ENCODE data around the gene GLOD4. TPM values are rescaled to one million over a fixed set of nuclear protein-coding genes. Genes with fewer than 3 reads are reported as not detected.

The GLOD4 gene
- total and polyA plus RNA-seq, 10 of the 15 experiments (the other 5 are each of a cell fraction or from before 2014, with no cell fraction given) = 40.8 to 107 (median 81.2) TPM

DNA sequence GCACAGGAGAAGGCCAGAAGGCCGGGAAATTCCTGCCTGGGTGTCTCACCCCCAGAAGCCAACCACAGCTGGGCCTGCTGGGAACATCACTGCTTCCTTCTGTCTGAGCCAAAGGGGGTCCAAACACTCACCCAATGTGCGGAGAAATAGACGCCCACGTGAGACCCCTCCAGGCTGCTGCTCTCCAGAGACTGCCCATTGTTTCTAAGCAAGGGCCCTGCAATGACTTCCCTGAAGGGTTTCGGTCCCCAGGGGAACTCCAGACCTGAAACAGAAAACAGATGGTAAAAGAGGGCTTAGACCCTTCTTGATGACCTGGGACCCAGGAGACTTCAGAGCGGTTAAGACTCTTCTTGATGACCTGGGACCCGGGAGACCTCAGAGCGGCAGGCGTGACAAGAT lies 41.4 kb upstream of the GLOD4 start:
- intact Hi-C loops (cut with micrococcal nuclease; ENCODE audit: unreplicated experiment) (no loop called here), in situ Hi-C loops (cut with MboI) (no loop called here)
- no peak overlapping the region for H3K4me3 ChIP-seq
- H2AFZ ChIP-seq (ENCODE audit: control insufficient read depth, low read depth, low read length) = peak overlapping the region; percentile 37
- peak overlapping the region; percentile 6; the same call in 1 of the 2 replicates for H3K27ac ChIP-seq (ENCODE audit: control insufficient read depth, insufficient read depth)
- ChIA-PET CTCF (interaction anchor here (0.7 kb wide), 1 partner anchor 57 kb away, joined by 4 read pairs; no protein-coding TSS in a partner anchor), SMC1A (ENCODE audit: uncharacterized antibody, unreplicated experiment) (no interaction called here), RAD21 (ENCODE audit: unreplicated experiment) (no interaction called here), POLR2A (interaction anchor here (0.7 kb wide), 2 partner anchors 20 to 133 kb away, joined by 3 to 5 read pairs; no protein-coding TSS in a partner anchor)
- under 1% methylated on average over 7 of the region's 9 CpGs for WGBS (ENCODE audit: insufficient coverage, insufficient replicate concordance, low lambda C conversion rate, missing lambda C conversion rate)
- ATAC-seq (peak; percentile 96), DNase-seq (ENCODE audit: low read depth, low spot score) (peak; percentile 52), FAIRE-seq (no peak)
- no peak overlapping the region for H3K9ac ChIP-seq (ENCODE audit: control insufficient read depth, insufficient read depth, low read length)
- H4K20me1 ChIP-seq (ENCODE audit: control insufficient read depth, insufficient read depth) = no peaks in the 10 kb centered on the region
- H3K79me2 ChIP-seq (ENCODE audit: control insufficient read depth, insufficient read depth, low read length) = no peaks in the 10 kb centered on the region
- no peaks in the 10 kb centered on the region for H3K27me3 ChIP-seq (replicated peaks in 1 of 2; ENCODE audit: control insufficient read depth in 2 of 2, insufficient read depth in 2 of 2, low read length in 1 of 2)
- H3K36me3 ChIP-seq (ENCODE audit: control insufficient read depth in 2 of 2, insufficient read depth in 2 of 2, low read length in 1 of 2) = no peaks in the 10 kb centered on the region
- no TSS peak for BruUV-seq (replicated peaks)
- peak overlapping the region; percentile 44; the same call in 1 of the 2 replicates for H3K4me2 ChIP-seq (ENCODE audit: control insufficient read depth, insufficient read depth)
- no peaks in the 10 kb centered on the region; the same call in 2 of the 3 replicates for H3K9me3 ChIP-seq (replicated peaks; ENCODE audit: control insufficient read depth, insufficient read depth, low read length)
- no peaks in the 10 kb centered on the region; the same call in 1 of the 2 replicates for H3K4me1 ChIP-seq (ENCODE audit: control insufficient read depth, insufficient read depth, low read length)
- TF ChIP-seq, protein P1, sequence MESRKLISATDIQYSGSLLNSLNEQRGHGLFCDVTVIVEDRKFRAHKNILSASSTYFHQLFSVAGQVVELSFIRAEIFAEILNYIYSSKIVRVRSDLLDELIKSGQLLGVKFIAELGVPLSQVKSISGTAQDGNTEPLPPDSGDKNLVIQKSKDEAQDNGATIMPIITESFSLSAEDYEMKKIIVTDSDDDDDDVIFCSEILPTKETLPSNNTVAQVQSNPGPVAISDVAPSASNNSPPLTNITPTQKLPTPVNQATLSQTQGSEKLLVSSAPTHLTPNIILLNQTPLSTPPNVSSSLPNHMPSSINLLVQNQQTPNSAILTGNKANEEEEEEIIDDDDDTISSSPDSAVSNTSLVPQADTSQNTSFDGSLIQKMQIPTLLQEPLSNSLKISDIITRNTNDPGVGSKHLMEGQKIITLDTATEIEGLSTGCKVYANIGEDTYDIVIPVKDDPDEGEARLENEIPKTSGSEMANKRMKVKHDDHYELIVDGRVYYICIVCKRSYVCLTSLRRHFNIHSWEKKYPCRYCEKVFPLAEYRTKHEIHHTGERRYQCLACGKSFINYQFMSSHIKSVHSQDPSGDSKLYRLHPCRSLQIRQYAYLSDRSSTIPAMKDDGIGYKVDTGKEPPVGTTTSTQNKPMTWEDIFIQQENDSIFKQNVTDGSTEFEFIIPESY (IDR thresholded peaks at IDR 0.05) = no peak
- no peak for TF ChIP-seq POLR2AphosphoS2 (IDR thresholded peaks at IDR 0.05; ENCODE audit: low read depth, low read length)
- TF ChIP-seq ZNF622 (IDR thresholded peaks at IDR 0.05) = no peak
- TF ChIP-seq HDAC6 (IDR thresholded peaks at IDR 0.05; ENCODE audit: unreplicated experiment) = no peak
- TF ChIP-seq MYB (IDR thresholded peaks at IDR 0.05; ENCODE audit: borderline replicate concordance, low read depth, low read length) = no peak
- TF ChIP-seq CUX1 (IDR thresholded peaks at IDR 0.05; ENCODE audit: insufficient replicate concordance, low read depth, low read length) = no peak
- TF ChIP-seq, protein P2, sequence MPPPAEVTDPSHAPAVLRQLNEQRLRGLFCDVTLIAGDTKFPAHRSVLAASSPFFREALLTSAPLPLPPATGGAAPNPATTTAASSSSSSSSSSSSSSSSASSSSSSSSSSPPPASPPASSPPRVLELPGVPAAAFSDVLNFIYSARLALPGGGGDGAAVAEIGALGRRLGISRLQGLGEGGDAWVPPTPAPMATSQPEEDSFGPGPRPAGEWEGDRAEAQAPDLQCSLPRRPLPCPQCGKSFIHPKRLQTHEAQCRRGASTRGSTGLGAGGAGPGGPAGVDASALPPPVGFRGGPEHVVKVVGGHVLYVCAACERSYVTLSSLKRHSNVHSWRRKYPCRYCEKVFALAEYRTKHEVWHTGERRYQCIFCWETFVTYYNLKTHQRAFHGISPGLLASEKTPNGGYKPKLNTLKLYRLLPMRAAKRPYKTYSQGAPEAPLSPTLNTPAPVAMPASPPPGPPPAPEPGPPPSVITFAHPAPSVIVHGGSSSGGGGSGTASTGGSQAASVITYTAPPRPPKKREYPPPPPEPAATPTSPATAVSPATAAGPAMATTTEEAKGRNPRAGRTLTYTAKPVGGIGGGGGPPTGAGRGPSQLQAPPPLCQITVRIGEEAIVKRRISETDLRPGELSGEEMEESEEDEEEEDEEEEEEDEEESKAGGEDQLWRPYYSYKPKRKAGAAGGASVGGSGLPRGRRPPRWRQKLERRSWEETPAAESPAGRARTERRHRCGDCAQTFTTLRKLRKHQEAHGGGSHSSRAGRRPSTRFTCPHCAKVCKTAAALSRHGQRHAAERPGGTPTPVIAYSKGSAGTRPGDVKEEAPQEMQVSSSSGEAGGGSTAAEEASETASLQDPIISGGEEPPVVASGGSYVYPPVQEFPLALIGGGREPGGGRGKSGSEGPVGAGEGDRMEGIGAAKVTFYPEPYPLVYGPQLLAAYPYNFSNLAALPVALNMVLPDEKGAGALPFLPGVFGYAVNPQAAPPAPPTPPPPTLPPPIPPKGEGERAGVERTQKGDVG (CRISPR knock-in tag; IDR thresholded peaks at IDR 0.05) = no peak
- no peak for TF ChIP-seq LARP7 (IDR thresholded peaks at IDR 0.05)
- TF ChIP-seq, protein P3, sequence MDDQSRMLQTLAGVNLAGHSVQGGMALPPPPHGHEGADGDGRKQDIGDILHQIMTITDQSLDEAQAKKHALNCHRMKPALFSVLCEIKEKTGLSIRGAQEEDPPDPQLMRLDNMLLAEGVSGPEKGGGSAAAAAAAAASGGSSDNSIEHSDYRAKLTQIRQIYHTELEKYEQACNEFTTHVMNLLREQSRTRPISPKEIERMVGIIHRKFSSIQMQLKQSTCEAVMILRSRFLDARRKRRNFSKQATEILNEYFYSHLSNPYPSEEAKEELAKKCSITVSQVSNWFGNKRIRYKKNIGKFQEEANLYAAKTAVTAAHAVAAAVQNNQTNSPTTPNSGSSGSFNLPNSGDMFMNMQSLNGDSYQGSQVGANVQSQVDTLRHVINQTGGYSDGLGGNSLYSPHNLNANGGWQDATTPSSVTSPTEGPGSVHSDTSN (IDR thresholded peaks at IDR 0.05; ENCODE audit: insufficient replicate concordance, low read depth, low read length) = no peak
- TF ChIP-seq RFX5 (IDR thresholded peaks at IDR 0.05; ENCODE audit: low read depth, low read length) = 0 out of 2 replicates have a peak, but pooled peaks have one; percentile 37
- TF ChIP-seq FOXK2 (IDR thresholded peaks at IDR 0.05) = no peak
- TF ChIP-seq HCFC1 (IDR thresholded peaks at IDR 0.05; ENCODE audit: low read length) = no peak
- no peak for TF ChIP-seq CEBPB (IDR thresholded peaks at IDR 0.05; ENCODE audit: borderline replicate concordance in 1 of 2, low read depth in 2 of 2, low read length in 2 of 2)

Measured in GM12878 (cell line).